Loucy (cell line): ENCODE results near the gene SUGP1.

Experiments
- H2AFZ ChIP-seq: fragments of 200-600 bp; sonication (generic); 2 replicates; pipeline ENCODE4 v1.6.0; 2016; ENCODE audit warnings: antibody characterized with exemption, mild to moderate bottlenecking, low read length, moderate library complexity
- H3F3A ChIP-seq: fragments of 200-600 bp; 2 replicates; pipeline ENCODE4 v1.6.0; 2016; ENCODE audit warnings: antibody characterized with exemption, low read depth, mild to moderate bottlenecking
- H3K27me3 ChIP-seq: fragments of 200-600 bp; sonication (generic); 2 replicates; pipeline ENCODE4 v1.6.1; 2014; ENCODE audit warnings: low read length, mild to moderate bottlenecking; ENCODE audit not compliant: insufficient read depth, poor library complexity, severe bottlenecking
- H3K36me3 ChIP-seq: fragments of 200-600 bp; sonication (generic); 2 replicates; pipeline ENCODE4 v1.6.1; 2016; ENCODE audit warnings: low read length; ENCODE audit not compliant: insufficient read depth
- H3K4me1 ChIP-seq: fragments of 200-600 bp; sonication (generic); 2 replicates; pipeline ENCODE4 v1.5.1; 2014; ENCODE audit warnings: low read length, mild to moderate bottlenecking; ENCODE audit not compliant: insufficient read depth, poor library complexity, severe bottlenecking
- H3K4me2 ChIP-seq: fragments of 200-600 bp; sonication (generic); 2 replicates; pipeline ENCODE4 v1.6.0; 2014; ENCODE audit warnings: antibody characterized with exemption, low read length, low read depth, mild to moderate bottlenecking; ENCODE audit not compliant: poor library complexity, severe bottlenecking
- H3K4me3 ChIP-seq: fragments of 200-600 bp; sonication (generic); 2 replicates; pipeline ENCODE4 v1.5.1; 2014; ENCODE audit warnings: low read length, mild to moderate bottlenecking, mixed read lengths; ENCODE audit not compliant: poor library complexity, severe bottlenecking
- H3K79me2 ChIP-seq: fragments of 200-600 bp; sonication (generic); 2 replicates; pipeline ENCODE4 v1.6.1; 2014; ENCODE audit warnings: low read length; ENCODE audit not compliant: insufficient read depth
- H3K9ac ChIP-seq: fragments of 200-600 bp; sonication (generic); 2 replicates; pipeline ENCODE4 v1.6.0; 2014; ENCODE audit warnings: mild to moderate bottlenecking, low read depth, low read length, moderate library complexity; ENCODE audit not compliant: poor library complexity, severe bottlenecking
- H3K9me2 ChIP-seq: fragments of 200-600 bp; sonication (generic); replicated peaks from 2 replicates; pipeline ENCODE4 v1.6.1; 2016; ENCODE audit warnings: low read depth, low read length, mixed read lengths
- H3K9me3 ChIP-seq: fragments of 200-600 bp; sonication (generic); 2 replicates; pipeline ENCODE4 v1.6.1; 2014; ENCODE audit warnings: mild to moderate bottlenecking, antibody characterized with exemption, low read length, low read depth; ENCODE audit not compliant: insufficient read depth
- H4K20me1 ChIP-seq: fragments of 200-600 bp; sonication (generic); 2 replicates; pipeline ENCODE4 v1.6.0; 2014; ENCODE audit warnings: antibody characterized with exemption, low read length, mild to moderate bottlenecking; ENCODE audit not compliant: insufficient read depth, poor library complexity, severe bottlenecking
- EZH2phosphoT487 ChIP-seq: fragments of 200-600 bp; IDR thresholded peaks from 2 replicates; pipeline ENCODE4 v1.6.1; 2018; ENCODE audit warnings: antibody characterized with exemption, mild to moderate bottlenecking, moderate library complexity, borderline replicate concordance
- TF ChIP-seq, protein P1 (sequence below): fragments of 200-600 bp; sonication (generic); conservative IDR thresholded peaks from 2 replicates; pipeline ENCODE4 v1.5.1; 2014; ENCODE audit warnings: mild to moderate bottlenecking, antibody characterized with exemption, low read length

SUGP1 gene

DNA sequence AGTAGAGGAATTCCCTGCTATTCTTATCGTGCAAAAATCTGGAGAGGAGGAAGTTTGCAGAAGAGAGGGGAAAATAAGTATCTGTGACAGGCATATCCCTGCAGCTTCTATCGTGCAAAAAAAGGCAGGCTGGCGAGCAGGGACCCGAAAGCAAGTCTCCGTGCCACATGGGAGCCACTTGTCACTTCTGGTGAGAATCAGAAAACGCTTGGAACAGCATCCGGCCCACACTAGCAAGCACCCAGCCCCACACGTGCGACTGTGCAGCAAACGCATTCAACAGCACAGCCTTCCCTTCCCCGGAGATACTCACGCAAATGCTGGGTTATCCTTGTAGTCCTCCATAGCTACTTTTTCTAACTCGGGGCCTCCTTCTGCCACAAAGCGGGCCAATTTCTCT lies 16.9 kb downstream of the SUGP1 start:
- H3K79me2 ChIP-seq = no peaks in the 10 kb centered on the region
- no peaks in the 10 kb centered on the region for H4K20me1 ChIP-seq
- H3K9me3 ChIP-seq = no peaks in the 10 kb centered on the region
- H3K4me3 ChIP-seq = no peak overlapping the region
- H3F3A ChIP-seq = no peaks in the 10 kb centered on the region
- peaks cover 58% of the 10 kb centered on the region; the same call in 1 of the 2 replicates for H3K36me3 ChIP-seq
- H3K9me2 ChIP-seq = no peaks in the 10 kb centered on the region
- no peaks in the 10 kb centered on the region for H3K27me3 ChIP-seq
- H3K4me2 ChIP-seq = no peak overlapping the region
- no peak overlapping the region for H3K9ac ChIP-seq
- TF ChIP-seq, protein P1, sequence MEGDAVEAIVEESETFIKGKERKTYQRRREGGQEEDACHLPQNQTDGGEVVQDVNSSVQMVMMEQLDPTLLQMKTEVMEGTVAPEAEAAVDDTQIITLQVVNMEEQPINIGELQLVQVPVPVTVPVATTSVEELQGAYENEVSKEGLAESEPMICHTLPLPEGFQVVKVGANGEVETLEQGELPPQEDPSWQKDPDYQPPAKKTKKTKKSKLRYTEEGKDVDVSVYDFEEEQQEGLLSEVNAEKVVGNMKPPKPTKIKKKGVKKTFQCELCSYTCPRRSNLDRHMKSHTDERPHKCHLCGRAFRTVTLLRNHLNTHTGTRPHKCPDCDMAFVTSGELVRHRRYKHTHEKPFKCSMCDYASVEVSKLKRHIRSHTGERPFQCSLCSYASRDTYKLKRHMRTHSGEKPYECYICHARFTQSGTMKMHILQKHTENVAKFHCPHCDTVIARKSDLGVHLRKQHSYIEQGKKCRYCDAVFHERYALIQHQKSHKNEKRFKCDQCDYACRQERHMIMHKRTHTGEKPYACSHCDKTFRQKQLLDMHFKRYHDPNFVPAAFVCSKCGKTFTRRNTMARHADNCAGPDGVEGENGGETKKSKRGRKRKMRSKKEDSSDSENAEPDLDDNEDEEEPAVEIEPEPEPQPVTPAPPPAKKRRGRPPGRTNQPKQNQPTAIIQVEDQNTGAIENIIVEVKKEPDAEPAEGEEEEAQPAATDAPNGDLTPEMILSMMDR = no peak
- no peak overlapping the region for H2AFZ ChIP-seq
- H3K4me1 ChIP-seq = no peaks in the 10 kb centered on the region

DNA sequence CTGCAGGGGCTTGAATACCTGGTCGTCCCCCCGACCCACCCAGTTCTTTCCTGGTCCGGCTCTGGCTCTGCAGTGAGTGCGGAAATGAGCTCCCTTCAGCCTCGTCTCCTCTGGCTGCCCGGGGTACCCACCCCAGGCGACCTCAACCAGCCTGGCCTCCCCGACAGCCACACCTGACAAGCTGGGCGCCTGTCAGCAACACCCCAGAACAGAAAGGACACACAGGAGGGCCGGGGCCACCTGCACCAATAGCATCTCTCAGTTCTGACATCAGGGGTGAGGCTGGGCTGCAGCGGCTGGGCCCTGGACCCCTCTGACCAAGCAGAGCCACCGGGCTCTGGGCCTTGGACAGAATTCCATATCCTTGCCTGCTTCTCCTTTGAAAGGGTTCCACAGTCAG lies 19.7 kb downstream of the SUGP1 start:
- Histone ChIP-seq H4K20me1 (no peaks in the 10 kb centered on the region), H3K9me2 (no peaks in the 10 kb centered on the region), H3K79me2 (no peaks in the 10 kb centered on the region), H3K9me3 (no peaks in the 10 kb centered on the region), H3K27me3 (no peaks in the 10 kb centered on the region), H3K36me3 (peaks cover 43% of the 10 kb centered on the region; the same call in 1 of the 2 replicates), H2AFZ (no peak overlapping the region), H3K4me3 (no peak overlapping the region), H3F3A (no peaks in the 10 kb centered on the region), H3K4me1 (no peaks in the 10 kb centered on the region), H3K9ac (no peak overlapping the region), H3K4me2 (no peak overlapping the region)
- TF ChIP-seq EZH2phosphoT487 = no peak
- TF ChIP-seq, protein P1 = no peak

- H3K36me3 ChIP-seq = peaks cover 31% of the 10 kb centered on the region; the same call in 1 of the 2 replicates
- TF ChIP-seq EZH2phosphoT487 = no peak
- TF ChIP-seq, protein P1 = no peak
These were observed 22.6 kb downstream of the SUGP1 start for GRCh38 chr19:19297759-19298158.

More at GRCh38 chr19:19297759-19298158, 22.6 kb downstream of the SUGP1 start:
- Histone ChIP-seq H3K9me2 (no peaks in the 10 kb centered on the region), H3K27me3 (no peaks in the 10 kb centered on the region), H4K20me1 (no peaks in the 10 kb centered on the region), H3K9me3 (no peaks in the 10 kb centered on the region), H3K4me1 (no peaks in the 10 kb centered on the region), H3K79me2 (no peaks in the 10 kb centered on the region), H3K9ac (no peak overlapping the region), H3F3A (no peaks in the 10 kb centered on the region), H3K4me2 (no peak overlapping the region), H3K4me3 (no peak overlapping the region), H2AFZ (no peak overlapping the region)
